H1 (cell line): ENCODE data around the gene FOXK1. TPM values are rescaled to one million over a fixed set of nuclear protein-coding genes. Genes with fewer than 3 reads are reported as not detected.

Experiments
- CTCF ChIA-PET: fragments of 300-600 bp; sonication (Branson Sonifier 250); formaldehyde crosslinking; loops from one replicate; lab custom pipeline; 2021; ENCODE audit not compliant: partially characterized antibody; lab: Charles Lee
- POLR2A ChIA-PET: fragments of 300-600 bp; sonication (Branson Sonifier 250); formaldehyde crosslinking; loops from one replicate; lab custom pipeline; 2021; ENCODE audit warnings: inconsistent platforms; ENCODE audit not compliant: partially characterized antibody; lab: Charles Lee
- DNase-seq, 2 experiments: peaks; one replicate each; pipeline versions ENCODE4 v3.0.0 to v3.0.0-alpha.2; 2010 to 2022; ENCODE audit warnings: low spot score in 2 of 2, low read depth in 1 of 2, mixed read lengths in 1 of 2
- FAIRE-seq: peaks from 2 replicates; lab custom pipeline; 2011; peaks lifted over from hg19 to GRCh38; lab: Jason Lieb, UNC
- H2AFZ ChIP-seq: 2 replicates; pipeline ENCODE4 v1.8.1; 2012; ENCODE audit warnings: low read length, inconsistent platforms
- H2AK5ac ChIP-seq: 2 replicates; pipeline ENCODE4 v1.6.1; 2013; ENCODE audit warnings: low read depth, low read length
- H2BK120ac ChIP-seq: replicated peaks from 2 replicates; pipeline ENCODE3; 2013; ENCODE audit warnings: low read depth, low read length, inconsistent platforms
- H2BK12ac ChIP-seq: 2 replicates; pipeline ENCODE4 v1.6.1; 2013; ENCODE audit warnings: low read depth, low read length
- H2BK15ac ChIP-seq: 2 replicates; pipeline ENCODE4 v1.6.1; 2013; ENCODE audit warnings: low read length
- H2BK20ac ChIP-seq: 2 replicates; pipeline ENCODE4 v1.6.1; 2013; ENCODE audit warnings: low read length
- H2BK5ac ChIP-seq: 2 replicates; pipeline ENCODE4 v1.6.1; 2013; ENCODE audit warnings: low read depth, low read length
- H3K14ac ChIP-seq: 2 replicates; pipeline ENCODE4 v1.6.1; 2013; ENCODE audit warnings: inconsistent platforms; ENCODE audit not compliant: insufficient read length
- H3K18ac ChIP-seq: 2 replicates; pipeline ENCODE4 v1.6.1; 2013; ENCODE audit warnings: low read length; ENCODE audit errors: extremely low read depth
- H3K23ac ChIP-seq: 2 replicates; pipeline ENCODE4 v1.6.1; 2013; ENCODE audit warnings: inconsistent platforms; ENCODE audit not compliant: insufficient read length
- H3K23me2 ChIP-seq: 2 replicates; pipeline ENCODE4 v1.6.1; 2013; ENCODE audit warnings: low read depth, low read length
- H3K27ac ChIP-seq: 2 replicates; pipeline ENCODE4 v1.6.1; 2011; ENCODE audit warnings: low read depth, low read length, inconsistent platforms
- H3K27me3 ChIP-seq, 4 experiments: replicated peaks in 1 of 4; 1 replicate in 1 of 4; 2 replicates in 3 of 4; pipeline versions ENCODE4 v1.6.1 to v1.8.1; 2011 to 2013; ENCODE audit warnings: low read length in 3 of 4, mild to moderate bottlenecking in 3 of 4, inconsistent platforms in 2 of 4, mixed read lengths in 2 of 4, moderate library complexity in 1 of 4; ENCODE audit not compliant: control insufficient read depth in 3 of 4, insufficient read depth in 3 of 4; ENCODE audit errors: extremely low read depth in 1 of 4
- H3K36me3 ChIP-seq, 4 experiments: 2 replicates each; pipeline versions ENCODE4 v1.6.1 to v1.8.1; 2011 to 2013; ENCODE audit warnings: mild to moderate bottlenecking in 4 of 4, low read length in 3 of 4, moderate library complexity in 2 of 4, control low read depth in 1 of 4, inconsistent platforms in 1 of 4; ENCODE audit not compliant: insufficient read depth in 4 of 4, control insufficient read depth in 2 of 4
- H3K4ac ChIP-seq: replicated peaks from 2 replicates; pipeline ENCODE3; 2013; ENCODE audit warnings: low read length, low read depth, mixed read lengths, inconsistent platforms; ENCODE audit not compliant: insufficient read length
- H3K4me1 ChIP-seq, 4 experiments: replicated peaks in 1 of 4; 1 replicate in 1 of 4; 2 replicates in 3 of 4; pipeline versions ENCODE4 v1.6.1 to v1.8.1; 2011 to 2013; ENCODE audit warnings: low read length in 3 of 4, inconsistent platforms in 2 of 4, mixed read lengths in 1 of 4; ENCODE audit not compliant: insufficient read depth in 4 of 4, control insufficient read depth in 3 of 4
- H3K4me2 ChIP-seq, 2 experiments: 2 replicates each; pipeline versions ENCODE4 v1.6.1 to v1.8.1; 2011 to 2013; ENCODE audit warnings: low read depth in 2 of 2, low read length in 2 of 2, control low read depth in 1 of 2, inconsistent platforms in 1 of 2, mild to moderate bottlenecking in 1 of 2; ENCODE audit not compliant: insufficient read depth in 1 of 2
- H3K4me3 ChIP-seq, 4 experiments: fragments of 200-600, 300-600 bp in 1 of 4; sonication (generic), shearing (Covaris generic), sonication (Bioruptor Twin) in 1 of 4; 2 replicates each; pipeline versions ENCODE4 v1.5.1 to v1.8.1; 2011 to 2016; ENCODE audit warnings: low read length in 4 of 4, low read depth in 3 of 4, control low read depth in 2 of 4, inconsistent platforms in 2 of 4, mild to moderate bottlenecking in 2 of 4, mixed read lengths in 1 of 4, moderate library complexity in 1 of 4; ENCODE audit not compliant: insufficient read depth in 2 of 4; ENCODE audit errors: extremely low read depth in 1 of 4
- H3K56ac ChIP-seq: replicated peaks from 2 replicates; pipeline ENCODE3; 2013; ENCODE audit warnings: low read depth, mild to moderate bottlenecking, mixed read lengths, low read length, inconsistent platforms; ENCODE audit not compliant: insufficient read length
- H3K79me1 ChIP-seq: 2 replicates; pipeline ENCODE4 v1.6.1; 2013; ENCODE audit warnings: low read depth, low read length, control low read depth
- H3K79me2 ChIP-seq, 2 experiments: 2 replicates each; pipeline versions ENCODE4 v1.6.1 to v1.8.1; 2012 to 2013; ENCODE audit warnings: low read length in 2 of 2, mild to moderate bottlenecking in 2 of 2, inconsistent platforms in 1 of 2; ENCODE audit not compliant: insufficient read depth in 2 of 2, control insufficient read depth in 1 of 2
- H3K9ac ChIP-seq, 4 experiments: replicated peaks in 1 of 4; 1 replicate in 1 of 4; 2 replicates in 3 of 4; pipeline versions ENCODE4 v1.6.1 to v1.8.1; 2011 to 2013; ENCODE audit warnings: low read depth in 3 of 4, low read length in 3 of 4, control low read depth in 2 of 4, mild to moderate bottlenecking in 2 of 4, moderate library complexity in 2 of 4, inconsistent platforms in 1 of 4; ENCODE audit errors: extremely low read depth in 1 of 4
- H3K9me3 ChIP-seq, 2 experiments: 2 replicates each; pipeline versions ENCODE4 v1.6.1 to v1.8.1; 2012 to 2013; ENCODE audit warnings: mild to moderate bottlenecking in 2 of 2, moderate library complexity in 2 of 2, control low read depth in 1 of 2, inconsistent platforms in 1 of 2, low read depth in 1 of 2, low read length in 1 of 2, mixed read lengths in 1 of 2; ENCODE audit not compliant: insufficient read depth in 2 of 2
- H4K20me1 ChIP-seq, 2 experiments: replicated peaks in 1 of 2; 2 replicates each; pipeline versions ENCODE3 to v1.8.1; 2011 to 2013; ENCODE audit warnings: inconsistent platforms in 2 of 2, low read length in 2 of 2, mild to moderate bottlenecking in 1 of 2; ENCODE audit not compliant: insufficient read depth in 2 of 2, control insufficient read depth in 1 of 2
- H4K5ac ChIP-seq: 2 replicates; pipeline ENCODE4 v1.6.1; 2013; ENCODE audit warnings: low read length, low read depth, mixed read lengths, inconsistent platforms; ENCODE audit not compliant: insufficient read length
- H4K8ac ChIP-seq: 2 replicates; pipeline ENCODE4 v1.8.0; 2013; ENCODE audit warnings: mild to moderate bottlenecking, moderate library complexity, low read length, inconsistent platforms; ENCODE audit not compliant: insufficient read depth; ENCODE audit errors: extremely low read depth
- H4K91ac ChIP-seq: replicated peaks from 2 replicates; pipeline ENCODE3; 2013; ENCODE audit warnings: low read length, mixed read lengths, inconsistent platforms; ENCODE audit not compliant: insufficient read length
- CBX5 ChIP-seq: fragments of 300-800, 300-1000 bp; sonication (generic); IDR thresholded peaks from 2 replicates; pipeline ENCODE4 v1.7.1; 2016; ENCODE audit warnings: antibody characterized with exemption, low read length, low read depth
- CTBP2 ChIP-seq: IDR thresholded peaks from 2 replicates; pipeline ENCODE4 v1.7.0; 2011; ENCODE audit warnings: borderline replicate concordance, mild to moderate bottlenecking, moderate library complexity, mixed read lengths, low read length; ENCODE audit not compliant: insufficient read depth, insufficient read length
- JUN ChIP-seq: IDR thresholded peaks from 2 replicates; pipeline ENCODE4 v1.6.1; 2011; ENCODE audit warnings: low read depth, mild to moderate bottlenecking, improper control_type of control experiment, low read length
- JUND ChIP-seq: IDR thresholded peaks from 2 replicates; pipeline ENCODE4 v1.6.1; 2011; ENCODE audit warnings: mild to moderate bottlenecking, improper control_type of control experiment, low read length
- RBBP5 ChIP-seq: IDR thresholded peaks from 2 replicates; pipeline ENCODE4 v1.7.1; 2012; ENCODE audit warnings: low read depth, mild to moderate bottlenecking, inconsistent platforms, low read length, moderate library complexity, borderline replicate concordance
- RXRA ChIP-seq: IDR thresholded peaks from 2 replicates; pipeline ENCODE4 v1.6.1; 2011; ENCODE audit warnings: low read depth, mild to moderate bottlenecking, low read length, moderate library complexity; ENCODE audit not compliant: insufficient read depth
- SAP30 ChIP-seq: fragments of 300-600 bp; sonication (generic); IDR thresholded peaks from 2 replicates; pipeline ENCODE4 v1.7.1; 2012; ENCODE audit warnings: low read length, moderate library complexity, mild to moderate bottlenecking, inconsistent platforms; ENCODE audit not compliant: insufficient read depth, insufficient replicate concordance
- SP1 ChIP-seq: IDR thresholded peaks from 2 replicates; pipeline ENCODE4 v1.6.1; 2011; ENCODE audit warnings: low read depth, low read length
- SP4 ChIP-seq: IDR thresholded peaks from 2 replicates; pipeline ENCODE4 v1.6.1; 2012; ENCODE audit warnings: low read length, inconsistent platforms
- SRF ChIP-seq: IDR thresholded peaks from 2 replicates; pipeline ENCODE4 v1.6.1; 2011; ENCODE audit warnings: mild to moderate bottlenecking, low read depth, low read length, moderate library complexity
- TEAD4 ChIP-seq: IDR thresholded peaks from 2 replicates; pipeline ENCODE4 v1.6.1; 2012; ENCODE audit warnings: low read depth, low read length, inconsistent platforms, mixed read lengths
- WGBS, 2 experiments: shearing (Covaris generic) in 1 of 2; methylation state at CpG; one replicate each; pipeline versions ENCODE4 v1.1.6 to v1.1.7; 2013 to 2015; ENCODE audit warnings: low lambda C conversion rate in 2 of 2, mixed read lengths in 2 of 2, inconsistent platforms in 1 of 2, low coverage in 1 of 2, missing lambda C conversion rate in 1 of 2; ENCODE audit not compliant: insufficient replicate concordance in 2 of 2, insufficient coverage in 1 of 2, insufficient read length in 1 of 2; ENCODE audit errors: extremely low coverage in 1 of 2, missing lambda C conversion rate in 1 of 2; 5-methylcytosine and 5-hydroxymethylcytosine counted together
- polyA plus RNA-seq, 7 experiments: library from polyadenylated mRNA; depleted of rRNA in 3 of 7; stranded (reverse) in 5 of 7; unstranded in 2 of 7; fragments of >200 nt in 5 of 7; fragments of 200-250 nt in 2 of 7; gene quantifications; 1 replicate in 5 of 7; 2 replicates in 1 of 7; 4 replicates in 1 of 7; pipeline versions ENCODE4 v1.2.1 to v1.2.3, GENCODE V29; 2011 to 2013; ENCODE audit warnings: missing spikeins in 2 of 7, mixed read lengths in 2 of 7
- total RNA-seq: library from RNA; stranded (reverse); fragmentation: NEBNext Ultra II Directional; extraction: Animal tissue kit (Norgen Biotek cat#: 25700); gene quantifications from 2 replicates; pipeline ENCODE4 v1.2.1, GENCODE V29; 2021
- TF ChIP-seq, protein P1 (sequence below), 3 experiments: IDR thresholded peaks; 1 replicate in 2 of 3; 2 replicates in 1 of 3; pipeline versions ENCODE4 v1.5.1 to v1.6.1; 2011; ENCODE audit warnings: low read length in 3 of 3, mild to moderate bottlenecking in 3 of 3, inconsistent platforms in 2 of 3, low read depth in 1 of 3, moderate library complexity in 1 of 3; ENCODE audit not compliant: insufficient read depth in 1 of 3; ENCODE audit errors: control extremely low read depth in 1 of 3

FOXK1 gene
- total and polyA plus RNA-seq, 2 of the 8 experiments (the other 6 are each of a cell fraction or from before 2014, with no cell fraction given): 2.0 to 8.5 TPM

DNA sequence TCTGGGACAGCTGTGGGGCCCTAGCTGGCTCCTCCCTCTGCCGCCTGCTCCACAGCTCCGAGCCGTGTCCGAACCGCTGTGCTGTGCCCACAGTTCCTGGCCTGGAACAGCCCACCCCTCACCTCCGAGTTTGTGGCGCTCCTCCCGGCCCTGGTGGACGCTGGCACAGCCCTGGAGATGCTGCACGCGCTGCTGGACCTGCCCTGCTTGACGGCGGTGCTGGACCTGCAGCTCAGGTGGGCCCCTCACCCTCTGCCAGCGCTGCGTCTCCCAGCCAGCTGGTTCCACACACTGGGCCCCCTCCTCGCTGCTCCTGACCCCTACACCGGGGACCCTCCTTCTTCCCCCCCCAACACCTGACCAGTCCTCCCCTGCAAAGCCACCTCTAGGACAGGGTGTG lies 105.4 kb downstream of the FOXK1 start:
- Histone ChIP-seq H3K56ac (no peak overlapping the region), H4K20me1 (peaks cover 0 to 7% of the 10 kb centered on the region in 2 experiments), H3K79me1 (no peaks in the 10 kb centered on the region), H2BK12ac (no peak overlapping the region), H3K27ac (no peak overlapping the region), H3K4me2 (no peak overlapping the region), H2BK5ac (no peak overlapping the region), H3K23me2 (peaks cover 3% of the 10 kb centered on the region; the same call in 1 of the 2 replicates), H2BK15ac (no peak overlapping the region), H3K27me3 (no peaks in the 10 kb centered on the region), H2AFZ (no peak overlapping the region), H3K4me3 (no peak overlapping the region), H4K8ac (no peak overlapping the region), H4K5ac (no peak overlapping the region), H3K18ac (no peak overlapping the region), H3K4me1 (no peaks in the 10 kb centered on the region; a peak in 3 of 7 replicates), H3K79me2 (no peaks in the 10 kb centered on the region), H3K4ac (no peak overlapping the region), H3K9me3 (no peaks in the 10 kb centered on the region), H2BK120ac (no peak overlapping the region), H3K9ac (no peak overlapping the region), H3K14ac (no peak overlapping the region), H3K23ac (no peak overlapping the region), H2BK20ac (no peak overlapping the region), H2AK5ac (no peak overlapping the region), H4K91ac (no peak overlapping the region), H3K36me3 (peaks cover 3 to 54% (median 9%) of the 10 kb centered on the region in 4 experiments; a peak in 5 of 8 replicates)
- whole genome bisulfite sequencing, 2 experiments: 97% methylated on average over 12 of the region's 17 CpGs; no CpG with 5 or more reads in 1 of the 2 experiments
- POLR2A ChIA-PET: interaction anchor here (1.8 kb wide), 1 partner anchor 13 kb away, joined by 4 read pairs; the partner anchor contains the start of gene AP5Z1
- DNase-seq (no peak), FAIRE-seq (no peak)
- CTCF ChIA-PET: interaction anchor here (0.6 to 1.1 kb wide), 2 partner anchors 12 to 580 kb away, joined by 3 read pairs; no protein-coding TSS in a partner anchor
- TF ChIP-seq CTBP2: no peak
- no peak for TF ChIP-seq RXRA
- no peak for TF ChIP-seq RBBP5
- TF ChIP-seq, protein P1, sequence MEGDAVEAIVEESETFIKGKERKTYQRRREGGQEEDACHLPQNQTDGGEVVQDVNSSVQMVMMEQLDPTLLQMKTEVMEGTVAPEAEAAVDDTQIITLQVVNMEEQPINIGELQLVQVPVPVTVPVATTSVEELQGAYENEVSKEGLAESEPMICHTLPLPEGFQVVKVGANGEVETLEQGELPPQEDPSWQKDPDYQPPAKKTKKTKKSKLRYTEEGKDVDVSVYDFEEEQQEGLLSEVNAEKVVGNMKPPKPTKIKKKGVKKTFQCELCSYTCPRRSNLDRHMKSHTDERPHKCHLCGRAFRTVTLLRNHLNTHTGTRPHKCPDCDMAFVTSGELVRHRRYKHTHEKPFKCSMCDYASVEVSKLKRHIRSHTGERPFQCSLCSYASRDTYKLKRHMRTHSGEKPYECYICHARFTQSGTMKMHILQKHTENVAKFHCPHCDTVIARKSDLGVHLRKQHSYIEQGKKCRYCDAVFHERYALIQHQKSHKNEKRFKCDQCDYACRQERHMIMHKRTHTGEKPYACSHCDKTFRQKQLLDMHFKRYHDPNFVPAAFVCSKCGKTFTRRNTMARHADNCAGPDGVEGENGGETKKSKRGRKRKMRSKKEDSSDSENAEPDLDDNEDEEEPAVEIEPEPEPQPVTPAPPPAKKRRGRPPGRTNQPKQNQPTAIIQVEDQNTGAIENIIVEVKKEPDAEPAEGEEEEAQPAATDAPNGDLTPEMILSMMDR (IDR thresholded peaks at IDR 0.05; ENCODE audit: control extremely low read depth in 1 of 3, insufficient read depth in 1 of 3, low read depth in 1 of 3, low read length in 3 of 3): no peak
- TF ChIP-seq JUND: no peak
- TF ChIP-seq SAP30: no peak
- TF ChIP-seq JUN: no peak
- TF ChIP-seq SP4: no peak
- no peak for TF ChIP-seq SRF
- no peak for TF ChIP-seq SP1
- no peak for TF ChIP-seq TEAD4
- TF ChIP-seq CBX5: no peak
